Dendritic cell treated with granulocyte-macrophage colony-stimulating factor and Interleukin-4, amounts not matched to agents 40 ng/mL and 50 ng/mL, for 4 days (primary cell): ENCODE data around the gene MFSD1.

Experiments used
- H3K27ac Mint-ChIP-seq: one replicate; pipeline ENCODE4 v1.8.0; 2022; ENCODE audit warnings: mild to moderate bottlenecking, mixed read lengths
- H3K27me3 Mint-ChIP-seq: one replicate; pipeline ENCODE4 v1.8.0; 2022; ENCODE audit warnings: mild to moderate bottlenecking, mixed read lengths
- H3K36me3 Mint-ChIP-seq: one replicate; pipeline ENCODE4 v1.8.0; 2022; ENCODE audit warnings: low read depth, mixed read lengths
- H3K4me1 Mint-ChIP-seq: one replicate; pipeline ENCODE4 v1.8.0; 2022; ENCODE audit warnings: low read depth, mixed read lengths
- H3K4me3 Mint-ChIP-seq: one replicate; pipeline ENCODE4 v1.8.0; 2022; ENCODE audit warnings: mild to moderate bottlenecking, moderate library complexity, mixed read lengths
- H3K9me3 Mint-ChIP-seq: one replicate; pipeline ENCODE4 v1.8.0; 2022; ENCODE audit warnings: mixed read lengths
- intact Hi-C: fragments of 100-400 bp; cut with micrococcal nuclease; formaldehyde crosslinking; loops from one replicate; pipeline ENCODE4 v1.15.0; 2022

MFSD1 gene

DNA sequence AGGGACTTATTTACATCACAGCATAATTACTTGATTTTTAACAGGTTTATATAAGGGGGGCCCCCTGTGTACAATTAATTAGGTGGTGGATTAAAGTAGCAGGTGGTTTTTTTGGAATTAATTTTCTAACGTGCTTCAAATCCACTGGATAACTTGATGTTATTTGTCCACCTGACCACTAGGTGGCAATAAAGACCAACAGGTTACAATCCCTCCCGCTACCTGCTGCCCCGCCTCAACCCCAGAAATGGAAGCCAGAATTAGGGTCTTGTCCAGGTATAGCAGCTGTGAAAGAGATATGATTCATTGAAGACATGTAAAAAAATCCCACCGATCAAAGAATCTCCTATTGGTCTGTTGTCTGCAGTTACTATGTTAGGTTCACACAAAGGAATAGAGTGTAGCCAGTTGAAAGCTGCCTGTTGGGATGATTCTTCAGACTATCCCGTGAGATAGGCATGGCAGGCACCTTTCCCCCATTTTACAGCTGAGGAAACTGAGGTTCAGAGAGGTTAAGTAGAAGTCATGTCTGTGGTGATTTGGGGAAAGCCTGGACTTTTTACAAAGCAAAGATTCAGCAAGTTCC, 44.0 kb downstream of the MFSD1 start:
- Mint-ChIP-seq H3K27ac (no peak overlapping the region), H3K27me3 (peaks cover 4% of the 10 kb centered on the region), H3K9me3 (no peaks in the 10 kb centered on the region), H3K36me3 (no peaks in the 10 kb centered on the region), H3K4me3 (no peak overlapping the region), H3K4me1 (no peaks in the 10 kb centered on the region)
- intact Hi-C loops = loop anchor here (5.0 to 10.0 kb wide), 2 partner anchors 416 to 959 kb away; no protein-coding TSS in a partner anchor

DNA sequence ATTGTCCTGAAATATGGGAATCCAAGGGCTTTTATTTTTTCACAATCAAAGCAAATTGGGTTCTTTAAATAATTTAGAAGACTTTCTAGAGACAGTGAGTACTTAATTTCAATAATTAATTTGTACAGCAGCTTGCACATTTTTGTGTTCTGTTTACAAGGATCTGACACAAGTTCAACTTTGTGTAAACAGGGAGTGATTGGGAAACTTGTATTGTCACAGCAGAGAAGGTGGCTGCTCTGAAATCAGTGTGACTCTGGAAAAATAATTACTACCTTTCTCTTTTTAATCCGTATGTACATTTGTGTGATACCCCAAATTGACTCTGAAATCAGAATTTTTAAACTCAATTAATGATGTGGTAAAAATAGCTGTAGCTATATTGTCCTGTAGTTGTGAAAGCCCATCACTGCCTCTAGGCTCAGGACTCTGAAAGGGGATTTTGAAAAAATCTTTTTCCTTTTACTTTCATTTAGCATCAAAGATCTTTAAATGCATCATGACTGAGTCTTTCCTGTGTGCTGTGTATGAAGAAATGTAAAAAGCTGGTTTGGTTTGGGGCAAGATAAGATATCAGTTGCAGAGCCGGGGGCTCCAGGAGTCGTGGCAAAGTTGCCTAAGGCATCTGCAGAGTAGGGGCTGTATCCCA, 45.1 kb downstream of the MFSD1 start:
- H3K27ac Mint-ChIP-seq = no peak overlapping the region
- no peak overlapping the region for H3K4me3 Mint-ChIP-seq
- H3K4me1 Mint-ChIP-seq = no peaks in the 10 kb centered on the region
- no peaks in the 10 kb centered on the region for H3K9me3 Mint-ChIP-seq
- H3K36me3 Mint-ChIP-seq = no peaks in the 10 kb centered on the region
- intact Hi-C loops = loop anchor here (5.0 to 10.0 kb wide), 2 partner anchors 415 to 958 kb away; no protein-coding TSS in a partner anchor
- peaks cover 4% of the 10 kb centered on the region for H3K27me3 Mint-ChIP-seq

DNA sequence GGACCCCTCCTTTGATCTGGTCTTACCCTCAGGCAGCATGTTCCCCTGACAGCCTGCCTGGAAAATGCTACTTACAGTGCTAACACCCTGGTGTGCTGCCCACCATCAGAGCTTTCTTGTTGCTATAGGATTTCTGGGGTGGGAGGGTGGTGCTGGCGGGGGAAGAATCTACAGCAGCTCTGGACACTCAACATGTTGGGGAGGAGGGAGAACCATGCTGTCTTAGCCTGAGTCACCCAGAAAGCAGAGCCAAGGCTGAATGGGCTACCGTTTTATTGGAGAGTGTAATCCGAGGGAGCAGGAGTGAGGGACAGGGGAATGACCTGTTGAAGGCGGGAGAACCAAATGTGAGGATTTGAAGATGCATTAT, 45.6 kb downstream of the MFSD1 start:
- Mint-ChIP-seq H3K4me3 (no peak overlapping the region), H3K9me3 (no peaks in the 10 kb centered on the region), H3K4me1 (no peaks in the 10 kb centered on the region), H3K36me3 (no peaks in the 10 kb centered on the region), H3K27me3 (peaks cover 4% of the 10 kb centered on the region), H3K27ac (no peak overlapping the region)
- intact Hi-C loops = loop anchor here (5.0 to 10.0 kb wide), 2 partner anchors 415 to 957 kb away; no protein-coding TSS in a partner anchor

DNA sequence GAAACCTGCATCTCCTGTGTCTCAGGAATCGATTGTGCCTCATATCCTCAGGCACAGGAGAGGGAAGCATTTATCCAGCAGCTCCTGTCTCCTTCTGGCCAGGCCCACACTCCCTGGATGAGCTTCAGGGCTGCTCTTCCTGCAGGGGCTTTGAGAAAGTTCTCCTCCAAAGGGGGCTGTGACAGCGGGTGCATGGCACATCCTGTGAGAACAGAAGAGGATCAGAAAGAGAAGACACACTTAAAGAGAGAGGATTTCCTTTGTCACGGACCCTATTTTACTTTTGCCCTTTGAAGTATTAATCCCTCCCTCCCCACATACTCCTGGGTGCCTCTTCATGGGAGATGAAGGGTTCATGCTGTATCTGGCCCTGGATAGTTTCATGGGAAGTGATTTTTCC, 46.0 kb downstream of the MFSD1 start:
- Mint-ChIP-seq H3K9me3 (no peaks in the 10 kb centered on the region), H3K27ac (no peak overlapping the region)
- intact Hi-C loops = loop anchor here (5.0 to 10.0 kb wide), 2 partner anchors 414 to 957 kb away; no protein-coding TSS in a partner anchor

DNA sequence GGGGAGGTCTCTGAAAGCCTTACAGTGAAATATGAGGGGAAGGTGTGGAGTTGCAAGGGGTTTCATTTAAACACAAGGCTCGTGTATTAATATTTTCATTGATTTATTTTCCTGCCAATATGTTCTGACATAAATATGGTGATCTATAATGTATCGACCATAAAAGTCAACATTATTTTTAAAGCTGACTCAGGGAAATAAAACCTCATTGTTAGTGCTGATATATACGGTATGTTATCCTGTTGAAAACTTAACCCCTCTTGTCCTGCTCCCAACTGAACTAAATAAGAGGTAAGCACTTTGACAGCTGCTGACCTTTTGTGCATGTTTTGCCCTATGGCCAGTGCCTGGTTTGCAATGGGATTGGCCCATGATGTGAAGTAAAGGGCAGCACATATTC, 47.9 kb downstream of the MFSD1 start:
- H3K4me3 Mint-ChIP-seq = no peak overlapping the region

More for the DNA sequence above, 46.0 kb downstream of the MFSD1 start:
- Mint-ChIP-seq H3K27me3 (peaks cover 4% of the 10 kb centered on the region), H3K4me1 (no peaks in the 10 kb centered on the region), H3K4me3 (no peak overlapping the region), H3K36me3 (no peaks in the 10 kb centered on the region)

DNA sequence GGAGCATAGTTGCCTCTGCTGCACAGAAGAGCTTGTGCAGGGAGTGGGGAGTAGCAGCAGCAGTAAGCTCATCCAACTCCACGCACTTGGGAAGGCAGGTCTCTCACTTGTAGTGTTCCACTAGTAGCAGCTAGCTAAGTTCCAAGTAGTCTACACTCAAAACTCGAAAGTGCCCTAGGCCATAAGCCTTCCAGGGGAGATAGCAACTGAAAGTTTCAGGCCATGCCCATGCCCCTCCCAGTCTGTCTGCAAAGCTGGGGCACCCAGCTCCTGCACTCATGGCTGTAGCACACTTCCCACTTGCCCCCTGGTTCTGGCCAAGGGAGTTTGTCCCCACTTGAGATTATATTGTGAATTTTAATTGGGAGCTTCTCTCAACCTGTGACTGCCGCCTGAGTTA, 57.5 kb downstream of the MFSD1 start:
- intact Hi-C loops = no loop called here
- Mint-ChIP-seq H3K4me3 (no peak overlapping the region), H3K4me1 (no peaks in the 10 kb centered on the region), H3K27ac (no peak overlapping the region), H3K27me3 (peaks cover 3% of the 10 kb centered on the region), H3K36me3 (no peaks in the 10 kb centered on the region), H3K9me3 (peaks cover 18% of the 10 kb centered on the region)

More for the DNA sequence above, 47.9 kb downstream of the MFSD1 start:
- Mint-ChIP-seq H3K27ac (no peak overlapping the region), H3K4me1 (no peaks in the 10 kb centered on the region), H3K36me3 (no peaks in the 10 kb centered on the region), H3K27me3 (peaks cover 4% of the 10 kb centered on the region), H3K9me3 (no peaks in the 10 kb centered on the region)
- intact Hi-C loops = loop anchor here (5.0 to 10.0 kb wide), 2 partner anchors 413 to 955 kb away; no protein-coding TSS in a partner anchor

DNA sequence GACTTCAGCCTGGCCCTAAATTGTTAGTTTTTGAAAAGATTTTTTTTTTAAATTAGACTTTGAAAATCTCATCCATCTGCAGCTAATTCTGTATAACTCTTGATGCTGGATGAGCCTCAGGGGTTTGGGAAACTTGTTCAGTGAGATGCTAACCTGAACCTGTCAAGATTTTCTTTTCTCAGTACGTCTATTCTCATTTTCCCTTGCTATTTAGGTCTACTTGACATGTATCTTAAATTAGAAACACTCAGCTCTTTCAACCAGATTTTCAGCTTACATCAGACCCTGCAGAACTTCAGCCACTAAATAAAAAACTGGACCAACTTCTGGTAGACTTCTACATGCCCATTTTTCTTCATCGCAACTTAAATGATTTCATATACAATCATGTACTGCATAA, 61.4 kb downstream of the MFSD1 start:
- no peaks in the 10 kb centered on the region for H3K9me3 Mint-ChIP-seq
- no peaks in the 10 kb centered on the region for H3K27me3 Mint-ChIP-seq
- intact Hi-C loops = no loop called here
- H3K36me3 Mint-ChIP-seq = no peaks in the 10 kb centered on the region
- H3K4me3 Mint-ChIP-seq = no peak overlapping the region
- no peaks in the 10 kb centered on the region for H3K4me1 Mint-ChIP-seq
- H3K27ac Mint-ChIP-seq = no peak overlapping the region

DNA sequence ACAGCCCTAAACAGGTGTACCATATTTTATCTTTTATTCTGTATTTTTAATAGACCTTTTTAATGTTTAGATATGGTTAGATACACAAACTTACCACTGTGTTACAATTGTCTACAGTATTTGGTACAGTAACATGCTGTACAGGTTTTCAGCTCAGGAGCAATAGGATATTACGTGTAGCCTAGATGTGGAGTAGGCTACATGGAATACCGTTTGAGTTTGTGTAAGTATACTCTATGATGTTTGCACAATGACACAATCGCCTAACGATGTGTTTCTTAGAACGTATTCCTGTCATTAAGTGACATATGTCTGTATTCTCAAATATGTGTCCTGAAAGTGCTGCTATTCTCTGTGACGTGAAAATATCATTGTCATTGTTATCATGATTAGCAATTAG, 62.6 kb downstream of the MFSD1 start:
- intact Hi-C loops = no loop called here
- Mint-ChIP-seq H3K4me1 (no peaks in the 10 kb centered on the region), H3K27ac (no peak overlapping the region), H3K9me3 (no peaks in the 10 kb centered on the region), H3K36me3 (no peaks in the 10 kb centered on the region), H3K27me3 (no peaks in the 10 kb centered on the region), H3K4me3 (no peak overlapping the region)

DNA sequence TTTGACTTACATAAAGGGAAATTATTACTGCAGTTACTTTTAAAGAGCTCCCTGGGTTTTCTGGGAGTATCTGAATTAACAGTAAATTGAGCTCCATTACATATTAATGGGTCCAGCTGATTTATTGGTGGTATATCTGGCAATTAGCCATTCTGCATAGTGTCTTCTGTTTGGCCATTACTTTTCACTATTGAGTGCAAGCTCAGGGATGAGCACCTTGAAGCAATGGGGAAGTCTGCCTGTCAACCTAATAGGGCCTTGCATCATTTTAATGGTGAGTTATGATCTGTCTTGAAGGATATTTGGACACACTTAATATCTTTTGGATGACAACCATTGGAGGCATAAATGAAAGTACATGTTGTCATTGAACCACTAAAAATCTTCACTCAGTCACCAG, 73.8 kb downstream of the MFSD1 start:
- intact Hi-C loops = no loop called here
- H3K4me1 Mint-ChIP-seq = peaks cover 5% of the 10 kb centered on the region
- no peak overlapping the region for H3K27ac Mint-ChIP-seq
- H3K36me3 Mint-ChIP-seq = no peaks in the 10 kb centered on the region
- no peak overlapping the region for H3K4me3 Mint-ChIP-seq
- peaks cover 4% of the 10 kb centered on the region for H3K27me3 Mint-ChIP-seq
- H3K9me3 Mint-ChIP-seq = no peaks in the 10 kb centered on the region
